ENCODE data around the gene DNM3.
"Not testable (repeated sequence)": the region's sequence is repeated elsewhere in the genome, so short reads cannot be mapped to it uniquely, and the experiment has no call there.

DNM3 gene

DNA sequence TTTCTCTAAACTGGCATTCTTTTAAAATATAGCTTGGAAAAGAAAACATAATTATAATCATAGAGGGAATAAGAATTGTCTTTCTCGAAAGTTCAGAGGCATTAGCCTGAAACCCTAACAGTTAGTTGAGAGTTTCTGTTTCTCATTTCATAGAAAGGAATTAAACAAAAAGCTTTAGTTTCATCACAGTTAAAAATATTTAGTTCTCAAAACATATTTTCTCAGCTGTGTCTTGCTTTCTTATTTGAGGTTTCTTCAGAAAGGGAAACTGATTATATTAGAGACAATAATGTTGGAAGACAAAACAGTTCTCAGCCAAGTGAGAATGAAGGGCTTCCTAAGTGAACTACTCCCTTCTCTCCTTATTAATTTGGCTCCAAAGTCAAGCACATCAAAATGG lies 503.8 kb downstream of the DNM3 start:
- no peak for DNase-seq

DNA sequence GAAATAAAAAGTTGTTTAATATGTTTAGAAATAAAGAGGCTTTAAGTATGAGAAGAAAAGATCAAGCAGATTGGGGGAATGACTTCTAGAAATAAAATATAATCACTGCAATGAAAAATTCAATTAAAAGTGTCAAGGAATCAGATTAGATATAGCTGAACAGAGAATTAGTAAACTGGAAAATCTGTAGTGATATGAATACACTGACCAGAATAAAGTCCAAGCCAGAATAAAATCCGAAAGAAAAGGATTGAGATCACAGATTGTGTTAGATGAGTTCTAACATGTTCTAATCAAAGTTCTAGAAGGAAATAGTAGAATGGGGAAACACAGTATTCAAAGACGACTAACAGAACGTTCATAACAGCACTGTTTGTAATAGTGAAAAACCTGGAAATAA lies 506.1 kb downstream of the DNM3 start:
- no peak for DNase-seq

DNA sequence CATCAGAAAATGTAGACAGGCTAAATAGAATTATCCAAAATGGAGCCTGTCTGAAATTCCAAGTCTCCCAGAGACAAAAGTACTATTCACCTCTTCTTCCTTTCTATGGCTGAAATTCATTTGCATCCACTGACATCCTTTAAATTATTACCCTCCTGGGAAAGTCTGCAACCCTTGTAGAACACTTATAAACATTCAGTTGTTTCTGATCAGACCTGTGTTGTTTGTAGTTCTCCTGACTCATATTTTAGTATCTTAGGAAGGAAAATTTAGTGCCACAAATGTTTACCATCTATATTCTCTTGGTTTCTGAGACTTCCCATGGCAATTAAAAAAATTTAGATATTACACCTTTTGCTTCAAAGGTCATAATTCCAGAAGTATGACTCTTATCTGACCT lies 509.6 kb downstream of the DNM3 start:
- no peak for DNase-seq

DNA sequence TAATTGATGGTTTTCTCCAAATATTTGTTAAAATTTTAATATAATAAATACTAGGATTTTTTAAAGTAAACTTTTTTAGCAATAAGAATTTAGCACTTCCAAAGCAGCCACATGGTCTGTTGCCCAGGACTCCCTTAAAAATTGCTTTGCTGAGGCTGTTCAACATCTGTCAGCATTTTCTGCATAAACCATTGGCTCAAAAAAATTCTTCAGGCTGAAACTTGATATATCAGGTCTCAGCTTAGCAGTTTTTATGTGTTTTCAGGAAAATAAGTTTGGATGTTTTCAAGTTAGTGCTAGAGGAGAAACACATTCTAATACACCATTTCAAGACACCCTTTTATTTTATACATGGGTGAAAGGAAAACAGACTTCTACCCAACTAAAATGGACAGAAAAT lies 510.0 kb downstream of the DNM3 start:
- DNase-seq, result no peak

DNA sequence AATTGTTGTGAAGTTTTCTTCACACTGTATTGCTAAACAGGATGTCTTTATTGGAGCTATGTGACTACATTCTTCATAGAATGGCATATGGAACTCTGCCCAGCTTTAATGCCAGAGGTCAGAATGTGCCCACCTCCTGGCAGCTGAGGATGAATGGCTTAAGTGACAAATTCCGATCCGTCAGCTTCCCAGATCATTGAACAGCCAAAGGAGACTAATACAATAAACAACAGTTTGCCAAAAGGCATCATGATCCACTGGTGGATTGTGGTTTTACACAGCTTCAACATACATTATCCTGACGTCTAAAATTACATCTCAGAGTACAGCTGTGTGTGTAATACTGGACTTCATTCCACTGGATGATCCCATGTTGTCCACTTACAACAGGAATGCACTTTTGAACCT lies 510.5 kb downstream of the DNM3 start:
- DNase-seq, result no peak

DNA sequence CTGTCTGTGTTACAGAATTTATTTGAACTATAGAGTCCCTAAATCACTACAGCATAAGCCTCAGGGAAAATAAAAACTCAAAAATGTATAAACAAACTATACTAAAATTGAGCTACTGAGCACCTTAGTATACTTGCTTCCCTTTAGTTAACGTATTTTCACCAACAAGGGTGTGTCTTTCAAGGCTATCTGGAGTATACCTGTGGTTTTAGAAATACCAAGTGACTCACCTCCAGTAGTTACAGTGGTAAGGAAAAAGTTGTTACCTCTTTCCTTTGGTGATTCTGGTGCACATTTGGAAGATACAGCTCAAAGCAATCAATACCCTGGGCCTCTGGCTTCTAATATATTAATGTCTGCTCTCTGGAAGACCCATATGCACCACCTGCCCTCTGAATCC lies 511.1 kb downstream of the DNM3 start:
- DNase-seq, result no peak

DNA sequence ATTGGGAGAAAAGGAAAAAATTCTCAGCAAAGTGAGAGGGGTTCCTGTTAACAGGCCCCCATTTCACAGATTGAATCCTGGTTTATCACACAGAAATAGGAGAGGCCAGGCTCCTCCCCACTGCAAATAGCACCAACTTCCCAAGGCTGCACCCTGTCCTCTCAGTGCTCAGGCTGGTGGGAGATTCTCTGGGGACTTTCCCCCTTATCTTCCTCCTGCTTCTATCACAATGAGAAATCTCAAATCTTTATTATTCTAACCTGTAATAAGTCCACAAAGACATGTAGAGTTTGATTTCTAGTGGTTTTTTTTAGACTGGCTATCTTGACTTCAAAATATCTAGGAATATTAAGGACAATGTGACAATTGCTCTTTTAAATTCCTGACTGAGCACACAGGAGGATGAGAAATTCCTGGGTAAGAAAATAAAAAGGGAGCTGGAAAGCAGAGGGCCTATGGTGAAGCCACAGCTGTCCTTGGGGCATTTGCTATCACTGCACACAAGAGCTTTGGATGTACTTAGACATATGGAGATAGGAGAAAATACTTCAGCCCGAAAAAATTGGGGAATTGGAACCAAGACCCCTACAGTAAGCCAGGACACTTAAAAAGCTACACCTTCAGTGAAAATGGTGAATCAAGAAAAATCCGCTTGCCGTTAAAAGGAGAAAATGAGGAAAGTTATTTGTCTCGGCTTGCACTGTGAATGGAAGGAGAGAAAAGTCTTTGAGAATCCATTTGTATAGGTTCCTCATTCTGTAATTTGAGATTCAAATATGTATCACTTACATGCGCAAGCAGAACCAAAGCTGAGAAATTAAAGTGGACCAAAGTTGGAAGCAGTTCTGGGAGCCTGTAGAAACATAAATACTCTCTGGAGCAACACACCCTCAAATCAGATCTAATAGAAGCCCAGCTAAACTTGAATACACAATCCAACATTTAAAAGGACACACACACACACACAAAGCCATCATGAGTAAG lies 513.3 kb downstream of the DNM3 start:
- no peak for DNase-seq

DNA sequence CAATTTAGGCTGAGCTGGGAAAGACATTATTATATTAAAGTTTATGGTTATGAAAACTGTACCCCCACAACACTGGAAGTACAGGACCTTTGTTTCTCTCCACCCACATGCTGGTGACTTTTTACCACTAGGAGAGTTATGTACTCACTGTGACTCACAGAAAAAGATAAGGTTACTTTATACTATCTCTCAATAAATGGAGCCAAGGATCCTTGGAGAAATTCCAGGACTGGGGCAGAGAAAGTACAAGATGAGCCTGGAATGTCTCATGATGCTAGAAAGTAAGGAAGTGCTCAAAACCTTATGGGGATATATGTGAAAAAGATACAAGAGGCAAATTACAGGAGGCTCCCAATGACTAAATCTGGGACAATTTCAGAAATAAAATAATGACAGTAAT lies 515.3 kb downstream of the DNM3 start:
- no peak for DNase-seq

DNA sequence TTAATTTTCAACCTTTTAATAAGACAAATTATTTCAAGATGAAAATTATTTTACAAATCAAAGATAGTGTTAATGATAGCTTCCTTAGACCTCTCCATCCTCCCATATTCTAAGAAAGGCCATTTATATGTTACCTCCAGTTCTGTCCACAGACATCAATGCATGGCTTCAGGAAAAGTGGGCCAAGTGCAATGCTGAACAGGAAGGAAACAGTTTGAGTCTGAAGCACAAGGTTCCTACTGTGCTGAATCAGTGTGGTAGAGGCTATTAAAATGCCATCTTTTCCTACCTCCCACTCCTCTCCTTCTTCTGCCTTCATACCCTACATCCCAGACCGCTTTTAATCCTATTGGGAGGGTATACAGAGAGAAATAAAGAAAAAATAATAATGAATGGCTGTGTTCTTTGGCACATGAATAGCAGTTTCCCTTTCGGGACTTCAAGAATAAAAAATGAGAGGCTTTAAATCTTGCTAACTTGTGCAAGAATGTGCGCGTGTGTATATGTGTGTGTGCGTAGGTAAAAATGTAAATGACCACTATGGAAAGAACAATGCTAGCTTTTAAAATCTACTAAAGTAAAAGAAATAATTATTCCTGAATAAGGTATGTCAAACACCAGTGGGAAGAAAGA lies 516.6 kb downstream of the DNM3 start:
- peak; percentile 47 for DNase-seq

DNA sequence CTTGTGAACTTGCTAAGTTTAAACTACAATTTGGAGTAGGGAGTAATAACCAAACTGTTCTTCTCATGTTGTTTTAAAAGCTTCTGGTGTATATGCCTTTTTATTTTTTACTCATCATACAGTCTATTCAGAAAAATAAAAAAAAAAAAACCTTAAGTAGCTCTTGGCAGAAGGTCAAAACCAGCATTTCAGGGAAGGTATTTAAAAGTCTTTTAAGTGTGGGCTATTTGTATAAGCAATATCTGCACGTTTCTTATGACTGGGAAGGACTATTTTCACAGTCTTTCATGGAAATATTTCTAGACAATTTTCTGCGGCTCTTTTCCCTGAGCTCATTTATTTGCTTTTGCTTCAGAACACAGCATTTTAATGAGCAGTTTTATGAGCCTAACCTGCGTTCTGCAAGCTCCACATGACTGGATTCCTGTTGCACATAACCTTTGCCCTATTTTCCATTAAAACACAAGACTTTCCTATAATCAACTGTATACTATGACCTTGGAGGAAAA lies 518.2 kb downstream of the DNM3 start:
- DNase-seq, result peak; percentile 40

DNA sequence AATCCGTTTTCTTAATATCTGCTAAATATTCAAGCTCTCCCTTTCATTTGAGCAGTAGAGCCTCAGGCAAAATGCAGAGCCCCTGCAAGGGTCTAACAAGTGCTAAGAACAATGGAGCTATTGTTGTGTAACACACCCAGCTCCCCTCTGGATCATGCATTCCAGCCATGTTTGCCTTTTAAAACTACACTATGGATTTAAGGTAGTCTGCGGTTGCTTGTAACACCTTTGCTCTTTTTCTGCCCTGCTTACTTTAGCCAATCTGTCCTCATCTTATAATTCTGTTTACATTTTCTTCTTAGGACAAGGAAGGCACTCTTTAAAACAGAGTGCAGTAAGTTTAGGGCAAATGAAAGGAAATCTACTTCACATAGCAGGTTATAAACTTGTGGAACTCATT lies 519.2 kb downstream of the DNM3 start:
- no peak for DNase-seq

DNA sequence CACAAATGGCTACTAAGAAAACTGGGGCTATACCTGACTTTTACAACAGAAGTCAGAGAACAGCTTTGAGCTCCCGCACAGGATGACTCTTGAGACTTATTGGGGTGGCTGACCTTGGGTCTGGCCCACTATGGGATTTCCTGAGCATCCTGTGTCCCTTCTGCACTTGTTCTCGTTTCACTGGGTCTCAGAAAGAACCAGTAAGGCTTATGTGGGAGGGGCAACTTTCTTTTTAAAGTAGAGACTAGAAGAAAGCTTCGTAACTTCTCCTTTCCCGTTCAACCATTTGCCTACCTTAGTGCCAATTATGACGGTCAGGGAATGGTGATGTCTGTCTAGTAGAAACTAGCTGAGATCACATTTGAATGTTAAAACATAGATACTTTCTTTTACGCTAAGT lies 519.7 kb downstream of the DNM3 start:
- DNase-seq, result no peak

DNA sequence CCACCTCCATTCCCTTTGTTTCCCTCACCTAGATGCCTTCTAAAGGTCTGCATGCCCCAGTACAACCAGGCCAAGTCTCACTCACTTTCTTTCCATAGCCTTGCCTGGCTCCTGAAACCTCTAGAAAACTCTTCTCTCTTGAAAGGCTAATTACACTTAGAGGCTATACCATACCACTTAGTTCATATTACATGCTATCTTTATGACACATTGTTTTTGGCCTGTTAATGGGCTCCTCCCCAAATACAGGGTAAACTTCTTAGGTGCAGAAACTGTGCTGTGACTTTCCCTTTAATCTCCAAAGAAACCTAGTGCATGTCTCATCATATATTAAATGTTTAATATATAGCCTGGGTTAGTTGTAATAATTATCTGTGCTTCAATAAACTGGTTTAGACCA lies 522.6 kb downstream of the DNM3 start:
- no peak for DNase-seq

DNA sequence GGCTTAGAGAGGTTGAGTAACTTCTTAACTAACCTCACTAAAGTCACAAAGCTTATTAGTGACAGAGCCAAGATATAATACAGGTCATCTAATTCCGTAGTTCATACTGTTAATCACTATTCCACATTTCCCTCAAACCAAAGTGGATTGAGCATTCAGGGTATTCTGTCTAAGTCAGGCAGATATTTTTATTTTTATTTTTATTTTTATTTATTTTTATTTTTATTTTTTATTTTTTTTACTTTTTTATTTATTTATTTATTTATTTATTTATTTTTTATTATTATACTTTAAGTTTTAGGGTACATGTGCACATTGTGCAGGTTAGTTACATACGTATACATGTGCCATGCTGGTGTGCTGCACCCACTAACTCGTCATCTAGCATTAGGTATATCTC lies 530.3 kb downstream of the DNM3 start:
- not testable (repeated sequence) for DNase-seq

DNA sequence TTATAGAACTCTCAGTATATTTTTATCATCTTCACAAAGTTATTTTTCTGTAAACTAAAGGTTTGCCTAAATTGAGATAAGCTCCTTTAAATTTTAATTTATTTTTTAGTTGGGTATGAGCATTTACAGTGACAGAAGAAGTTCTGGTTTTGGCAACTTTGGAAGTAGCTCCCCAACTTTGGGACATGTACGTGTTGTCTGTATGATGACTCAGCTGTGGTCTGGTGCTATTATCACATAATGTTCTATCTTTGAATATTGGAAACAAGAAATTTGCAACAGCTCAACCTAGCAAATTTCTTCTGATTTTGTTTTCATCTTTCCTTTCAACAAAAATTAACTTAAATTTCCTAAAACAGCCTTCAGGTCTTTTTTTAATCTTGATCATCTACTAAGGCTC lies 532.6 kb downstream of the DNM3 start:
- no peak for DNase-seq

DNA sequence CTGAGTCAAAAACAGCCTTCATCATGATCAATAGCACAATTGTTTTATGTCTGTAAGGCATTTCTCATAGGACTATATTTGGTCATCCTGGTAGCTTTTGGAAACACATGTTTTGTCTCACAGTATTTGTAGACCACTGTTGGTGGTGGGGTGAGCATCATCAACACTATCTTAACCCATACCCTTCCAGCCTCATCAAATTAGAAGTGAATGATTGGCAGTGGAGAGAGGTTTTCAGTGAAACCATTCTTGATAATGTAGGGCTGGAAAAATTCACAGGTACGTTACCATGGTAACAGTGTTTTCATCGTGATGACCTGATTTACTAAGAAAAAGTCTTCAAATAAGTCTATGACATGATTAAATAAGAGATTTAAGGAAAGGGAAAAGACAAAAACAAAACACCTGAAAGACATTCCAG lies 533.9 kb downstream of the DNM3 start:
- DNase-seq, result no peak

DNA sequence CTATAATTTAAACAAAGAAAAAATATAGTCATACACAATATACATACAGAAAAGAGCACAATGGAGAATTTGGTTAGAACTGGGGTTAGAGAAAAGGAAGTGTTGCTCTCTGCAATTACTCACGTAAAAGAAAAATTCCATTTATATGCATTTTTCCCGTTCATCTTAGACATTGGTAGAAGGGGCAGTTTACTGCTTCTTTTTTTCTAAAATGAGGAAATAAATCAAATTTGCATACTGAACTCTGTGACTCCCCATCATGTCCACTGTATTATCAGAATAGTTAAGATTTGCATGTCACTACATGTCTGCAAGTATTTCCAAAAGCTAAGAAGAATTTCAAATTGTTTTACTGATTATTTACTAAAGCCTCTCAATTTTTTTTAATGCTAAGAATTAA lies 535.1 kb downstream of the DNM3 start:
- DNase-seq, result no peak

DNA sequence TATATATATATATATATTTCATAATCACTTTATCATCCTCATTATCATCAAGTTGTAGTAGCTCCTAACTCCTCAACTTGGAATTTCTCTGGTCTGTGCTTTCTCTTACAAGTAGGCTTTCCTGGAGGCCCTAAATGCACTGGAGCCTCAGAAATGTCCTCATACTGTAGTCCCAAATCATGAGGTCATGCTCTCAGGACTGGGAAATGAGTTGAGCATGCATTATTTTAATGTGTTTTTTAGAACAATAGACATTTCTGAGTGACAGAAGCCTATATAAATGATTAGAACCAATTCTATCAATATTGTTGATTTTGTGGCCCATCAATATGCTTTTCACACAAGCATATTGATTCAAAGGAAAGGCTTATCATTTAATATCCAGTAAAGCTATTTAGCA lies 536.3 kb downstream of the DNM3 start:
- DNase-seq, result no peak

DNA sequence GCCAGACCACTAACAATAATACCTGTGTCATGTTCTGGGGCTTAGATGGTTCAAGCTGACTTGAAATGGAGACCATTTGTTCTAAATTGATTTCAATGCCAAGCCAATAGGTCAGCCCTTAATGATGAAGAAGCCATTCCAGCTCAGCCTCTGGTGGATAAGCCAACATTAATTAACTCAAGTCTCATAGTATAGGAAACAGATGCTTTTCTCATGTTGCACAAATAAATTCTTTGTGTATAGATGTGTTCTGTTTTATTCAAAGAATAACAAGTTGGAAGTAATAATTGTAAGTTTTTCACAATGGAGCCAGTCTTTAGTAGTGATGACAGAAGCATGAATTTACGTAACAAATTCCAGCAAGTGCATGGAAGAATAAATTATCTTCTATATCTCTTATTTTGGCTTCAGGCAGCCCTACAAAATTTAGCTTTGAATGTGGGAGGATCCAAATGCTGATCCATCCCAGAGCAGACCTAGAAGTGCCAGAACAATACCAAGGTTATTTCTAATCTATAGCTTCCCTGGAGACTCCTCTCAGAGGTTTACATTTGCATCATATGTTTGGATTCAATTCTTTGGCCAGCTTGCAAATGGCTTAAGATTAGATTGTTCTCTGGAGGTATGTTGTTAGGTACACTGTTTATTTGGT lies 536.9 kb downstream of the DNM3 start:
- no peak for DNase-seq

DNA sequence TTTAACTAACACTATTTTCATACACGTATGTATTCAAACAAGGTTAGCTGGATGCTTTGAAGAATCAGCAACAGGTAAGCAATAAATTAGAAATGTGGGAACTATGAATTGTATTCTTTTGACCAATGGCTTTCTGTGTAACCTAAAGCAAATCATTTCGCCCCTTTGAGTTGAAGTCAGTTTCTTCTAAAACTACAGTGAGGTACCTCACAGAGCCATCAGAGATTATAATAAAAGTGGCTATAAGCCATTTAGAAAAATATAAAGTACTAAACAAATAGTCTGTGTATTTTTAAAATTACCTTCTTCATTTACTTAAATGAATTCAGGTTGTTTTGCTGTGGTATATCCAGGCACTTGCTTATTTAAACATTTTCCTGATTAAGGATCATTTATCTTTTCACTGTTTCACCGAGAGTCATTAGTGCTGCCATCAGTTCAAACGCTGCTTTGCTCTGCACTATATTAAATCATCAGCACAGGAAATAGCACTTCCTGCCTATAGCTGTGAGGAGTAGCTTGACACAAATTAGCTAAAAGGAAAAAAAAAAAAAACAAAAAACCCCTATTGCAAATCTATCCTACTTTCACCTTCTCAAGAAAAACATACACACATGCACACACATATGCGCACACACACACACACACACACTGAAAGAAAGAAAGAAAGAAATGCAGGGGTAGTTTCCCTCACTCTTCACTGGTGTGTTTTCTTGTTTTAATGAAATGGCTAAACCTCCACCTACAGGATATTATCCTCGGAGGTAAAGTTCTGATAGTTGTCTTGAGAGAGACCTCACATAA lies 539.3 kb downstream of the DNM3 start:
- no peak for DNase-seq

DNA sequence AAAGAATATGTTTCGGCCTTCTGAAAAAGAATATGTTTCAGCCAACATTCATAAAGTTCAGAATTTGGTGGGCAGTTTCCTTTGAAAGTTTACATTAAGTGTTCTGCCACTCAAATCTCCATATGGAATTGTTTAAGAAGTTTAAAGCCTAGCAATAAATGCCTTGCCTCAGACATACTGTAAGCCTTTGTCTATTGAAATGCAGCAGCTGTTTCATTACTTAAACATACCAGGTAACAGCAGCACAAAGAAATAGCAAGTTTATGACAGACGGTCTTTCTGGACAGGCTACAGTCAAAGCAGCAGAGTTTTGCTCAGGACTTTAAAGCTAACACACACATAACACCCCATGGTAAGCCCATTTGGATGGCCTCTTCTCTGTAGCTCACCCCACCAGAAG lies 540.6 kb downstream of the DNM3 start:
- DNase-seq, result no peak

DNA sequence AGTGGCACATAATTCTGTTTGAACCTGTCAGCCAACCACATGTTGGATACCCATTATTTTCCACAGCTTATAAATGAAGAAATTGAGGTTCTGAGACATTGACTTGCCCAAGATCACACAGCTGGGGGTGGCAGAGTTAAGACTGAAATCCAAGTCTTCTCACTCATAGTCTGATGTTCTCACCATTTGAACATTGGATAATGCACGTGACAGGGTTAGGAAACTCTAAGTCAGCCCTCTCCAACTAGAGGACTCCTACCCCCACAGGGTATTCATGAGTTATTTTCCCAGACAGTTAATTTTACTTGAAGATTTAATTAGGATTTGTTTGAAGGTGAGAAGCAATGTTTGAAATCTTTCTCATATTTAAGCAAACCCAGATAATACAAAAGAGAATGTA lies 541.1 kb downstream of the DNM3 start:
- no peak for DNase-seq

DNA sequence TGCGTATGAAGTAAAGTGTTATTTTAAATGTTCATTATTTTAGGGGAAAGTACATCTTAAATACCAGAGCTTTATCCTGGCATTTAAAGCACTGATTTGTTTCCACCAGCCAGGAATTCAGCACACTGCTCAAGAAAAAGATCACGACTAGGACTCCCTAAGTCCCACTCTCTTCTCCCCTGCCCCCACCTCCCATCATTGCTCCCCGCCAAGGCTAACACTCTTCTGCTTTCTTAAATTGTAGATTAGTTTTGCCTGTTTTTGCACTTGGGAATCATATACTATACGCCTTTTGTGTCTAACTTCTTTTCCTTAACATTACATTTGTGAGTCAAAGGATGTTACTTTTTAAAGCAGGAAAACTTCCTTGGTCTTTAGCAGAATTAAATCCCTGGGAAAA lies 541.7 kb downstream of the DNM3 start:
- DNase-seq, result no peak

Measured in NCI-H2227 treated with DMSO at 0.1 percent for 48 hours (cell line).